ENCODE results near the gene TINAGL1. TPM values are rescaled to one million over a fixed set of nuclear protein-coding genes. Genes with fewer than 3 reads are reported as not detected.

TINAGL1 gene
- total RNA-seq, 1 experiment from 2014 or later = 430 TPM

DNA sequence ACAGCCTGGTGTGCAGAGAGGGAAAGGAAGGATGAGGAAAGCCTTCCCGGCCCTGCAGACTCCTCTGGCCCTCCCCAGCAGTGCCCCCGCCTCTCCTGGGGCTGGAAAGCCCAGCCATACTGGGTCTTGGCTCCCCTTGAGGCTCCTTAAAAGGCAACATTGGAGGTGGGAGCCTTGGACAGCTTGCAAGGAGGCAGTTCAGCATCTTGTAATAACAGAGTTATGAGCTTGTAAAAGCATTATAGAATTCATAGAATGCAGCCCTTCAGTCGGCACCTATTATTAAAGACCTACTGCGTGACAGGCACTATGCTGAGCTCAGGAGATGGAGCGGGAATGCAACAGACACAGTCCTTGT is 4.2 kb downstream of the TINAGL1 start:
- DNase-seq = no peak
- Mint-ChIP-seq H3K9me3 (ENCODE audit: low read depth, unreplicated experiment) (no peaks in the 10 kb centered on the region), H3K4me1 (ENCODE audit: low read depth, unreplicated experiment) (peaks cover 11% of the 10 kb centered on the region), H3K36me3 (ENCODE audit: insufficient read depth, unreplicated experiment) (peaks cover 4% of the 10 kb centered on the region), H3K27me3 (ENCODE audit: unreplicated experiment) (no peaks in the 10 kb centered on the region), H3K4me3 (ENCODE audit: low read depth, unreplicated experiment) (no peak overlapping the region), H3K27ac (ENCODE audit: unreplicated experiment) (peak overlapping the region; percentile 67)
- CTCF ChIA-PET = interaction anchor here (0.7 kb wide), 1 partner anchor 30 kb away, joined by 3 read pairs; no protein-coding TSS in a partner anchor
- TF ChIP-seq, protein P1, sequence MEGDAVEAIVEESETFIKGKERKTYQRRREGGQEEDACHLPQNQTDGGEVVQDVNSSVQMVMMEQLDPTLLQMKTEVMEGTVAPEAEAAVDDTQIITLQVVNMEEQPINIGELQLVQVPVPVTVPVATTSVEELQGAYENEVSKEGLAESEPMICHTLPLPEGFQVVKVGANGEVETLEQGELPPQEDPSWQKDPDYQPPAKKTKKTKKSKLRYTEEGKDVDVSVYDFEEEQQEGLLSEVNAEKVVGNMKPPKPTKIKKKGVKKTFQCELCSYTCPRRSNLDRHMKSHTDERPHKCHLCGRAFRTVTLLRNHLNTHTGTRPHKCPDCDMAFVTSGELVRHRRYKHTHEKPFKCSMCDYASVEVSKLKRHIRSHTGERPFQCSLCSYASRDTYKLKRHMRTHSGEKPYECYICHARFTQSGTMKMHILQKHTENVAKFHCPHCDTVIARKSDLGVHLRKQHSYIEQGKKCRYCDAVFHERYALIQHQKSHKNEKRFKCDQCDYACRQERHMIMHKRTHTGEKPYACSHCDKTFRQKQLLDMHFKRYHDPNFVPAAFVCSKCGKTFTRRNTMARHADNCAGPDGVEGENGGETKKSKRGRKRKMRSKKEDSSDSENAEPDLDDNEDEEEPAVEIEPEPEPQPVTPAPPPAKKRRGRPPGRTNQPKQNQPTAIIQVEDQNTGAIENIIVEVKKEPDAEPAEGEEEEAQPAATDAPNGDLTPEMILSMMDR (IDR thresholded peaks at IDR 0.05; ENCODE audit: unreplicated experiment) = no peak
- intact Hi-C loops (cut with micrococcal nuclease; ENCODE audit: unreplicated experiment) = no loop called here
- BruUV-seq (replicated peaks) = no TSS peak

DNA sequence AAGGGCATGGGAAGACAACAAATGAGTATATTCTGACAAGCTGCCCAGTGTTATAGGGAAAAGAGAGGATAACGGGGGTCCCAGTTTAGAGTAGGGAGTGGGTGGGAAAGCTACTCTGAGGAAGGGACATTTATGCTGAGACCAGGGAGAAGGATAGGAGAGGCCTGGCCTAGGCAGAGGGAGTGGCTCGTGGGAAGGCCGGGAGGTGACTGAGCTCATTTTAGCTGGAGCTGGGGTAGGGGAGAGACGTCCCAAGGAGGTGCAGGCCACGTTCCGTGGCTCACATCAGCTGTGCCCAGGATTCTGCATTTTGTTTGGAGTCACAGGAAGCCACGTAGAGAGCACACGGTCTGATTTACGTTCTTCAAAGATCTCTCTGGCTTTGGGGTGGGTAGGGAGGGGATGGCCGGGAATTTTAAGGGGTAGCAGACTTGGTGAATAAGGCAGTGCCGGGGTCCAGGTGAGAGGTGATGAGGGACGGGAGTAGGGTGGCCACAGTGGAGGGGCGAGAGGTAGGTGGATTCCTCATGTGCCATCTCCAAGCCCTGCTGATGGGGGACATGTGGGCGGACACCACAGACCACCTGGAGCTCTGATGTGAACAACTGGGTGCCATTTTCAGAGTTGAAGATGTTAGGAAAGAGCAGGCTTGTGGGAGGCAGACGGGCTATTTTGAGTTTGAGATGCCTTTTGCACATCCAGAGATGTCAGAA is 4.7 kb downstream of the TINAGL1 start:
- BruUV-seq (replicated peaks) = no TSS peak

DNA sequence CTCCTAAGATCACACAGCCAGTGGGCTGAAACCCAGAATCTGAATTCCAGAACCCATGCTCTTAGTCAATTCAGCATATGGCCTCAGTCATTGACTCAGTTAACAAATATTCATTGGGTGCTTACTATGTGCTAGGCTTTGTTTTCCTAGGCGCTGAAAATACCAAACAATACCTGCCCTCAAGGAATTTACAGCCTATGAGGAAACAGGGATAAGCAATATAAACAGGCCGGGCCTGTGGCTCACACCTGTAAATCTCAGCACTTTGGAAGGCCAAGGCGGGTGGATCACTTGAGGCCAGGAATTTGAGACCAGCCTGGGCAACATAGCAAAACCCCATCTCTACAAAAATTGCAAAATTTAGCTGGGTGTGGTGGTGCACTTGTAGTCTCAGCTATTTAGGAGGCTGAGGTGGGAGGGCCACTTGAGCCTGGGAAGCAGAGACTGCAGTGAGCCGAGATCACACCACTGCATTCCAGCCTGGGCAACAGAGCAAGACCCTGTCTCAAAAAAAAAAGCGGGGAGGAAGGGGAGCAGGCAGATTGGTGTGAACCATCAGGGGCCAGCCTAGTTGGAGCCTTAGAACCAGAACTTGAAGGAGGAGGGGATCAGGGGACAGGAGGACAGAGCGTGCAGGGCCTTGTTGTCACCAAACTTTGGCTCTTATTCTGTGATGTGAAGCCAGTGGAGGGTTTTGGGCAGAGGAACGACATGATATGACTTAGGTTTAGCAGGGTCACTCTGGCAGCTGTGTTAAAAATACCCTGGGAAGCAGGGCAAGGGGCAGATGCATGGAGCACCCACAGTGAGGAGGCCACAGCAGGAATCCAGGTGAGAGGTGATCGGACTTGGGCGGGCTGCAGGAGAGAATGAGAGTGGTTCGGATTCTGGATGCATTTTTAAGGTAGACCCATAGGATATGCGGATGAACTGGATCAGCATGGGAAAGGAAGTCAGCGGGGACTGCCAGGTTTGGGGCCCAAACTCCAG is 5.8 kb downstream of the TINAGL1 start:
- DNase-seq = no peak
- Mint-ChIP-seq H3K9me3 (ENCODE audit: low read depth, unreplicated experiment) (no peaks in the 10 kb centered on the region), H3K27ac (ENCODE audit: unreplicated experiment) (peak overlapping the region; percentile 52), H3K27me3 (ENCODE audit: unreplicated experiment) (no peaks in the 10 kb centered on the region), H3K36me3 (ENCODE audit: insufficient read depth, unreplicated experiment) (peaks cover 19% of the 10 kb centered on the region), H3K4me1 (ENCODE audit: low read depth, unreplicated experiment) (no peaks in the 10 kb centered on the region), H3K4me3 (ENCODE audit: low read depth, unreplicated experiment) (peak overlapping the region; percentile 57)
- intact Hi-C loops (cut with micrococcal nuclease; ENCODE audit: unreplicated experiment) = no loop called here
- TF ChIP-seq, protein P1 (IDR thresholded peaks at IDR 0.05; ENCODE audit: unreplicated experiment) = no peak
- CTCF ChIA-PET = no interaction called here
- no TSS peak for BruUV-seq (replicated peaks)

More for the DNA sequence above, 4.7 kb downstream of the TINAGL1 start:
- H3K9me3 Mint-ChIP-seq (ENCODE audit: low read depth, unreplicated experiment) = no peaks in the 10 kb centered on the region
- no peak for DNase-seq
- CTCF ChIA-PET = interaction anchor here (0.7 kb wide), 1 partner anchor 29 kb away, joined by 3 read pairs; no protein-coding TSS in a partner anchor
- H3K4me3 Mint-ChIP-seq (ENCODE audit: low read depth, unreplicated experiment) = no peak overlapping the region
- peak overlapping the region; percentile 9 for H3K27ac Mint-ChIP-seq (ENCODE audit: unreplicated experiment)
- peaks cover 9% of the 10 kb centered on the region for H3K36me3 Mint-ChIP-seq (ENCODE audit: insufficient read depth, unreplicated experiment)
- H3K4me1 Mint-ChIP-seq (ENCODE audit: low read depth, unreplicated experiment) = peaks cover 5% of the 10 kb centered on the region
- H3K27me3 Mint-ChIP-seq (ENCODE audit: unreplicated experiment) = no peaks in the 10 kb centered on the region
- TF ChIP-seq, protein P1 (IDR thresholded peaks at IDR 0.05; ENCODE audit: unreplicated experiment) = no peak
- intact Hi-C loops (cut with micrococcal nuclease; ENCODE audit: unreplicated experiment) = no loop called here

DNA sequence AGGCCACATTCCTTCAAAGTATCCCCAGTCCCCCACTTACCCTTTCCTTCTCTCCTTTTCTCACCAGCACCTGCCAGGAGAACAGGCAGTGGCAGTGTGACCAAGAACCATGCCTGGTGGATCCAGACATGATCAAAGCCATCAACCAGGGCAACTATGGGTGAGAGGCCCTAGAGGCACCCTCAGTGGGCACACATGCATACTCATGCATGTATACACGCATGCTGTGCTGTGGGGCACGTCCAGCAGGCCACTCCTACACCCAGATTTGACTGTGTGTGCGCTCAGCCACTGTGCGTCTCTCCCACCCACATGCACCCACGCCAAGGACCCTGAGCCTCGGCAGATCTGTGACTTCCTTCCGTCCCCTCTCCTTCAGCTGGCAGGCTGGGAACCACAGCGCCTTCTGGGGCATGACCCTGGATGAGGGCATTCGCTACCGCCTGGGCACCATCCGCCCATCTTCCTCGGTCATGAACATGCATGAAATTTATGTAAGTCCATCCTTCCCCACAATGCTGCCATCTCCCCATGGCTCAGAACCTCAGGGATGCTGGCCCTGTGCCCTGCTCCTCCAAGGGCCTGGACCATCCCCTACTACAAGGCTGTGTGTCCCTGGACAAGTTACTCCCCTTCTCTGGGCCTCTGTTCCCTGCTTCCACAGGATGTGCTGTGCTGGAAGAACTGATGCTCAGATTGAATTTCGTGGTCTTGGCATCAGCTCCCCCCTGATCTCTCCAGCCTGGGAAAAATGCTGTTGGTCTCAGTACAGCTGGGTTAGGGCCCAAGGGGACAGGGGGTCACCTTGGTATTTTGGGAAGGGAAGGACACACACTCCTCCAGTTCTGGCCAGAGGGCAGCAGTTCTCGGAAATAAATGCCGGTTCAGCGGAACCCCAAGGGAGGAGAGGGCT is 7.0 kb downstream of the TINAGL1 start:
- Mint-ChIP-seq H3K4me3 (ENCODE audit: low read depth, unreplicated experiment) (peak overlapping the region; percentile 57), H3K27ac (ENCODE audit: unreplicated experiment) (no peak overlapping the region), H3K27me3 (ENCODE audit: unreplicated experiment) (no peaks in the 10 kb centered on the region), H3K36me3 (ENCODE audit: insufficient read depth, unreplicated experiment) (peaks cover 31% of the 10 kb centered on the region), H3K9me3 (ENCODE audit: low read depth, unreplicated experiment) (no peaks in the 10 kb centered on the region), H3K4me1 (ENCODE audit: low read depth, unreplicated experiment) (peaks cover 9% of the 10 kb centered on the region)
- DNase-seq = no peak
- TF ChIP-seq, protein P1 (IDR thresholded peaks at IDR 0.05; ENCODE audit: unreplicated experiment) = no peak
- CTCF ChIA-PET = no interaction called here
- intact Hi-C loops (cut with micrococcal nuclease; ENCODE audit: unreplicated experiment) = no loop called here
- BruUV-seq (replicated peaks) = no TSS peak

Data from Calu3 (cell line).